GM19328 (cell line): ENCODE measurements around the gene SLC9A4.

Source experiments
- ATAC-seq: cut with Tn5 transposase; IDR thresholded peaks from one replicate; pipeline ENCODE4 v1.9.1; 2021; ENCODE audit warnings: mild to moderate bottlenecking, moderate library complexity; ENCODE audit not compliant: unreplicated experiment

SLC9A4 gene, protein sequence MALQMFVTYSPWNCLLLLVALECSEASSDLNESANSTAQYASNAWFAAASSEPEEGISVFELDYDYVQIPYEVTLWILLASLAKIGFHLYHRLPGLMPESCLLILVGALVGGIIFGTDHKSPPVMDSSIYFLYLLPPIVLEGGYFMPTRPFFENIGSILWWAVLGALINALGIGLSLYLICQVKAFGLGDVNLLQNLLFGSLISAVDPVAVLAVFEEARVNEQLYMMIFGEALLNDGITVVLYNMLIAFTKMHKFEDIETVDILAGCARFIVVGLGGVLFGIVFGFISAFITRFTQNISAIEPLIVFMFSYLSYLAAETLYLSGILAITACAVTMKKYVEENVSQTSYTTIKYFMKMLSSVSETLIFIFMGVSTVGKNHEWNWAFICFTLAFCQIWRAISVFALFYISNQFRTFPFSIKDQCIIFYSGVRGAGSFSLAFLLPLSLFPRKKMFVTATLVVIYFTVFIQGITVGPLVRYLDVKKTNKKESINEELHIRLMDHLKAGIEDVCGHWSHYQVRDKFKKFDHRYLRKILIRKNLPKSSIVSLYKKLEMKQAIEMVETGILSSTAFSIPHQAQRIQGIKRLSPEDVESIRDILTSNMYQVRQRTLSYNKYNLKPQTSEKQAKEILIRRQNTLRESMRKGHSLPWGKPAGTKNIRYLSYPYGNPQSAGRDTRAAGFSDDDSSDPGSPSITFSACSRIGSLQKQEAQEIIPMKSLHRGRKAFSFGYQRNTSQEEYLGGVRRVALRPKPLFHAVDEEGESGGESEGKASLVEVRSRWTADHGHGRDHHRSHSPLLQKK

DNA sequence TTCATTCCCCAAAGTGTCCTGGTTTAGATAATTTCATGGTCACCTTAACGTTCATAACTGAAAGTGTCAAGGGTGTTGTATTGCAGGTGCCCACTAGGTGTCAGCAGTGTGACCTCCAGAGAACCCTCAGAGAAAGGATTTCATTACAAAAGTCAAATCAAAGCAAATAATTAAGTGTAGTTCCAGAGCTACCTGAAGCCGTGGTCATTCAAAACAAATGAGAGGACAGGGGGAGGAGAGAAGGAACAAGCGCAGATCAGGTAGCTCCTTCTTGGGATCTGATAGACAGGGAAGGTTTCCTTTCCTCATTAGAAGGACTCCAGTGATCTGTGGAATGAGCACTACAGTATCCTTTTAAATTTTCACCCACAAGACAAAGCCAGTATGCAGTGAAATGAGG, at the start of gene SLC9A4:
Gene SLC9A4, plus strand, starts transcription at position 207 of the 400 bp plus-strand sequence. CDS start 534 bp downstream, outside the sequence.
- ATAC-seq: peak; percentile 53

DNA sequence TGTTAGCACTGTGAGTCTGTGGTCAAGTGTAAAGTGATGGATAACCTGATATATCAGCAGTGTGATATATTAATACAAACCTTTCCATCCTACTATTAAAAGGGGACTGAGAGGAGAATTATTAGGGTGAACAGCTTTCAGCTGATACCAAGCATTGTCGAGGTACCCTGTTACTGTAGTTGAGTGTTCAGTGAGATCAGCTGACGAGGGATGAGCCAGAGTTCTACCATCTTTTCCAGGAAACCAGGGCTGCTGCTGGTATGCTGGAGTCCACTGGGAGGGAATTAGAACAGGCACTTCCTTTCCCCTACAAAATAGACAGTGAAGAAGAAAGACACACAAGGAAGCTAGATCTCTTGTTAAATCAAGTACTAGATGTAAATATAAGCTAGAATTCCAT, 49.7 kb upstream of the SLC9A4 start:
- no peak for ATAC-seq

DNA sequence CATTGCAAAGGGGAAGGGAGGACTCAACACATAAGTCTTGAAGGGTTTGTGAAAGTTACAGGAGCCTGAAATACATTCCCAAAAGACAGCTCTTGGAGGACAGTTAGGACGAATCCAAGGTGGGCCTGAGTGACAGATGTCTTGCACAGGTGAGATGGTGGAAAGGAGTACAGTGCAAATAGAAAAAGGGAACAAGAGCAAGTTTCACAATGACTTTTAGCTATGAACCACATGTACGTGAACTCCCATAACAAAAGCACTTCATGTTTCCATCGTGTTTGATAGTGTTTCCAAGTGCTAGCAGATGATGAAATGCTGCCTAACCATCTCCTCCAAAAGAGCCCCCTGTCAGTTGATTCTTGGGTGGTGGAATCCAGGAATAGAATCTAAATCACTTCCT, 48.3 kb upstream of the SLC9A4 start:
- ATAC-seq: peak; percentile 95

DNA sequence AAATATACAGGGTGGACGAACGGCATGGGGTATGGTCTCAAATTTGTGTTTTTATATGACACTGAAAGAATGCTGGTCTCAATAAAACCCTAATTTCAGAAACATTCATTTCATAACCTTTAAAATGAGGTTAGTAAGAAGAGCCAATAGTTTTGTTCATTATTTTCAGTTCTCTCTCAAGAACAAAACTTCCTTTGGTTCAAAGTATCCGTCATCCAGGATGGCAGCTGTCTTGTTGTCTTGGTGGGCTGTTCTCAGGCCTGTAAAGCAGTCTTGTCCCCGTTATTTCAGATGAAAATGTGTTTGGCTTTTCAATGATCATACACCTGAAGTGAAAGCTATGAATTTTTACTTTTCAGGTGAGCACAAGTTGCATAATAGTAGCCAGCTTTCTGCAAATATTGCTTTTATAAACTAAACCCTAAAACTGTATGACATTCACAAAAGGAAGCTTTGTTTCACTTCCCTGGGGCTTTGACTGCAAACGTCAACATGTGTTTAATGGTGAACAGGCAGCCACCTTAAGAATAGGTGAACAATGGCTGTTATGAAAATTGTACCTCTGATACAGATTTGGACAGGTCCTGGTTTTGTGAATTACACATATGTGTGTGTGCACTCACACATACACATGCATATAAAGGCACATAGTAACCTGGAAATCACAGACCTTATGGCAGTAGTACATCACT, 47.4 kb upstream of the SLC9A4 start:
- no peak for ATAC-seq

DNA sequence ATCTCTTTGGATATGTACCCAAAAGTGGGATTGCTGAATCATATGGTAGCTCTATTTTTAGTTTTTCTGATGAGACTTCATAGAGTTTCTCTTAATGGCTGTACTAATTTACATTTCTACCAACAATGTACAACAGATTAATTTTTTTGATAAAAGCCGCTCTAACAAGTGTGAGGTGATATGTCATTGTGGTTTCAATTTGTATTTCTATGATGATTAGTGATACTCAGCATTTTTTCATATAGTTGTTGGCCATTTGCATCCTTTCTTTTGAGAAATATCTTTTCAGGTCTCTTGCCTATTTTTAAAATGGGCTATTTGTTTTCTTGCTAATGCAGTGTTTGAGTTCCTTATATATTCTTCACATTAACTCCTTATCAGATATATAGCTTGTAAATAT, 45.8 kb upstream of the SLC9A4 start:
- no peak for ATAC-seq

DNA sequence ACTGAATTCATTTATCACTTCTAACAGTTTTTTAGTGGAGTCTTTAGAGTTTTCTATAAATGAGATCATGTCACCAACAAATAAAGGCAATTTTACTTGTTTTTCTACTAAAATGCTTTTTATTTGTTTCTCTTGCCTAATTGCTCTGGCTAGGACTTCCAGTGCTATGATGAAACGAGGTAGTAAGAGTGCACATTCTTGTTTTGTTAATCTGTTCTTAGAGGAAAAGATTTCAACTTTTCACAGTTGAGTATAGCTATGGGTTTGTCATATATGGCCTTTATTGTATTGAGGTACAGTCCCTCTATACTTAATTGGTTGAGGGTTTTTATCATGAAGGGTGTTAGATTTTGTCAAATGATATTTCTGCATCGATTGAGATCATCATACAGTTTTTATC, 44.5 kb upstream of the SLC9A4 start:
- no peak for ATAC-seq

DNA sequence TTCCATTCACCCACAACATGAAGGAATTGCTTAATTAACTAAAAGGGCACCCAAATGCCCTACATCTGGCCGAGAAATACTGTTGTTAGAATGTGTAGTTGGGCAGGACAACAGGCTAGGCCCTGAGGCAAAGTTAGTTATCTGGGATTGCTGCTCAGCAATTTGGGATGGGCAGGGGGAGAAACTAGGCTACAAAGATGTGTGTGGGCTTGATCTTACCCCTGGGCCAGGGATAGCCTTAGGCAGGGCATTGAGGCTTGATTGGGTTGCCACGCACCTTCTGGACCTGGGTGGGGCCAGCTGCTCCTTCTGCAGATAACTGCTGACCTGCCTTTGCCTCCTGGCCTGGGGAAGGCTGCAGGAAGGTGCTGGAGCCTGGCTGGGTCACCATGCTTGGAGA, 40.6 kb upstream of the SLC9A4 start:
- ATAC-seq: no peak

DNA sequence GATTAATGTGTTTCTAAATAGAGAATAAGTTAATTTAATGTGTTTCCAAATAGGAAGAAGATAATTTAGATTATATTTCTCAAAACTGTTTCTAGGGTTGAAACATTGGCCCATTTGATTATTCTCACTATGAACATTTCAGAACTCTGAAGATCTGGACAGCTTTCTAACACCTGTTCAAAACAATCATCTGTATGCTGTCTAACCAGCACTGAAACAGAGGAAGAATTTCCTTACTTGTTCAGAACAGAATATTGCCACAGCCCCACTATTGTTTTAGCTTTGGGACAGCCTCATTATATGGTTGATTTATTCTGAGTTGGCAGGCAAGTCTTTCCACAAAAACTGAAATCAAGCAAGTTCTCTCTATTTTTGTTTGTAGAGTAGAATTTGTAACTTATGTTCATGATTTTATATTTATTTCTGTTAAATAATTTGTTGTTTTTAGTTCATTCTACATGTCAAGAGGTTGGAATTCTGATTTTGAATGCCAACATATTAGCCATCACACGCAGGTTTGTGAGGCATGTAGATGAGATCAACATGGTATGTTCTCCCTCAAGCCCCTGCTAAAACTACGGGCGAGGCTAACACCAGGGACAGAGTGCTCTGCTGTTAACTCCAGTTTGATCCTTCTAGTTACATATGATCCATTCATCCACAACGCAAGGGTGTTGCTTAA, 38.9 kb upstream of the SLC9A4 start:
- ATAC-seq: no peak

DNA sequence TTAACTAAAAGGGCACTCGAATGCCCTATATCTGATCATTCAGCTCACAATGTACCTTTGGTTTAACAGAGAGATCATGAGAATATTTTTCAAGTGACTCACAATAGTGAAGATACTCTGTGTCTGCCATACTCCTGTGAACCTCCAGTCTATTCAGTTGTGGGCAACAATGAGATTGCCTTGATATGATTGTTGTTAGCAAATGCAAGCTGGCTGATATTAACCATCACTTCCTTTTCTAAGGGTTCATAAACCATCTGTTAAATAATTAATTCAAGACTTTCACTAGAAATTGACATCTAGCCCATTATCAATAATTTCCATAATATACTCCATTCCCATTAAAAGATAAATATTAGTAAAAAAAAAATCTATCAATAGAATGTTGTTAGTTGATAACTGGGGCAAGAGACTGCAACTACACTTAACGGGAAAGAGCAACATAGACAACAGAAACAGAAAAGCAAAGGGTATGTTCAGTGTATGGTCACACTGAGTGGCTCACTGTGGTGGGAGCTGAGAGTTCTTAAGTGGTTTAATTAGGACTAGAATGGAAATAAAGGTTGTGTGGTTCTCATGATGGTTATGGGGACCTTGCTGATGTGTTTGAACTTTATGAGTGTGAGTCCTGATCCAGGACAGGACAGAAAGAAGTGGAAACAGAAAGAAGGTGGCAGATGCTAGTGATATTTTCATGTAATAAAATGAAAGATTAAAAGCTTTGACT, 38.2 kb upstream of the SLC9A4 start:
- ATAC-seq: no peak

DNA sequence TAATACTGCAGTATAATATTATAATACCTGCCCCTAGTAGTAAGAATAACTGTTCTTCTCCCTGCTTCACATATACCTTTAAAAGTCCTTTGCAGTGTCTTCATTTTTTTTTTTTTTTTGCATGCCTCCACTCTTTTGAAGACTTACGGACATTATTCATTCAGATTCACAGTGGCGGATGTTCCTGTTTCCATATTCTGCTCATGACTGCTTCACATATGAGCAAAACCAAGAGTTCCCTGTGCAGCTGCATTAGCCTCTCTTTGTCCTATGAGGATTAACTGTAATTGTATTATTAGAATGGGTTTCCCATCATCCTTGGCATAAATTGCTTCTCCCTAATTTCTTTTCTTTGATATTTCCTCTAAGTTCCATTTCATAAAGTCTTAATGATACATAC, 37.3 kb upstream of the SLC9A4 start:
- no peak for ATAC-seq

DNA sequence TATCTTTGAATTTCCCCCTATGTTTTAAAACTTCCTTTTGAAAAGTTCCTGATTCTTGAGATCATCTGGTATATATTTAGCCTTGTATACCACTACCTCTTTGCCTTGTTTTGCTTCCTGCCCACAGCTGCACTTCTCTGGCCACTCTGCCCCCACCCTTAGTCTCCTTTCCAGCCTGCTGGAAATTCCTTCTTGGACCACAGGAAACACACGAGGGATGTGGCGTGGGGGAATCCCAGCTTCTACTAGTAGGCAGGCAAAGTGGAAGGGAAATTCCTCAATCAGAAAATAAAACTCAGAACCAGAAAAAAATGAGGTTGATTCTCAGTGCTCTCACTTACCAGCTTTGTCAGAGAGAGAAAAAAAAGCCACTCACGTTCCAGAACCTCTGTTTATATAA, 36.7 kb upstream of the SLC9A4 start:
- no peak for ATAC-seq

DNA sequence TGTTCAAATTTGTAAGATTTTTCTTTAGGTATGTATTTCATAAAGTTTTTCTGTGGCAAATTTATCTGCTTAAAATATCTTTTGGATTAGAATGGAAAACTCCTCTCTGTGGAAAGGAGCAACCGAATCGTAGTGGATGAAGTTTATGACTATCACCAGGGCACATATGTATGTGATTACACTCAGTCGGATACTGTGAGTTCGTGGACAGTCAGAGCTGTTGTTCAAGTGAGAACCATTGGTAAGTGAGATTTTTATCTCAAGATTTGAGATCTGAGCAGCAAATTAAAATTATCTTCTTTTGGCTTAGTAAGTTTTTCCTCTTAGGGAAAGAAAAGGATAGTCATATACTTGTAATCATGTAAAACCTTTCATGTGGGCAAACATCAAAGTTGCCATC, 35.9 kb upstream of the SLC9A4 start:
- no peak for ATAC-seq

DNA sequence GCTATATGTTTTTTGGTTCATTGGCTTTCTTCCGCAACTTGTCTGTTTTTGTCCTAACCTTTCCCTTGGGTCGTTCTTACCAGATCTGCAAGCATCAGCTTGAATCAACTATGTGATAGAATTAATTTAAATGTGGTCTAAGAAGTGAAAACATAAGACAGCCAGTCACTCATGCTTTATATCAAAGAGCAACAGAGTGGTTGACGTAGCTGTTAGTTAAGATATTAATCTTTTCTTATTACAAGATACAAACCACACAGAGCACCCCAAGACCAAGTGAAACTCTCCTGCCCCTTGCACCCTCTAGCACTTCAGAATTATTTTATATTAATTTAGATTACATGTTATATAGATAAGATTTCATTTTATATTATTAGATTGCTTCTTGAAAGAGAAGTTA, 34.9 kb upstream of the SLC9A4 start:
- no peak for ATAC-seq

DNA sequence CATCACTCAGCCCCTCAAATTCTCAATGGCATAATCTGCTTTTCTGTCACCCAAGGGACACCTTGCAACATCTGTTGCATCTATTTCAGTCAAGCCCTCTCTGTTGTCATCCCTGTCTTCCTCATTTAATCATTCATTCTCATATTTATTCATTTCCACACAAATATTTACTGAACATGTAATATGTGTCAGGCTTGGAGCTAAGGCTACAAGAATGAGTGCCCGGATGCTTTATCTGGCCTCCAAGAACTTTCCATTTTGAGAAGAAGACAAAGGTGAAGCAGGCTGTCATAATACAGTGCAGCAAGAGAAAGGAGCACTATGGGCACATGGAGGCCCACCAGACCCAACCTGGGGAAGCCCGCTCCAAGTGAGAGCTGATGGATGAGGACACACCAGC, 34.4 kb upstream of the SLC9A4 start:
- ATAC-seq: no peak

DNA sequence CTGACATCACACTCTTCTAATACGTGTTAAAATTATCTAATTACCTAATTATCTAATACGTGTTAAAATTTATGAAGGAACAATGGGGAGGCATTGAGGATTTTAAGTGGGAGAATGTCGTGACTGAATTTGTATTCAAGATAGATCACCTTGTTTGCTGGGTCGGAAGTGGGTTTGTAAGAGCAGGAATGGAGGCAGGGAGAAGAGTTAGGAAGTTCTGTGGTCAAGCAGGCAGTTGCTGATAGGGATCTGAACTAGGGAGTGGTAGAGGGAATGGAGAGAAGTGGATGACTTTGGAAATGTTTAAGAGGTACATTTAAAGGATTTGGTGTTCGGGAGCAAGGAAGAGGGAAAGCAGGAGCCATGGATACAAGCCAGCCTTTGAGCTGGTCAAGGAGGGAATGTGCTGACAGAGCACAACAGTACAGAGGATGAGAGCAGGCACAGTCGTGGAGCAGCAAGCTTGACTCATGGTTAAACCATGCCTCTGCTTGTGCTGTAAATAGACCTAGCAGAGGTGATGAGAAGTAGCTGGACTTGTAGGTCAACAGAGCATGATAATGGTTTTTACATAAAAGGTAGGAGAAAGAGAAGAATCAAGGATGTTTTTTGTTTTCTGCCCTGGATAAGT, 33.8 kb upstream of the SLC9A4 start:
- no peak for ATAC-seq

DNA sequence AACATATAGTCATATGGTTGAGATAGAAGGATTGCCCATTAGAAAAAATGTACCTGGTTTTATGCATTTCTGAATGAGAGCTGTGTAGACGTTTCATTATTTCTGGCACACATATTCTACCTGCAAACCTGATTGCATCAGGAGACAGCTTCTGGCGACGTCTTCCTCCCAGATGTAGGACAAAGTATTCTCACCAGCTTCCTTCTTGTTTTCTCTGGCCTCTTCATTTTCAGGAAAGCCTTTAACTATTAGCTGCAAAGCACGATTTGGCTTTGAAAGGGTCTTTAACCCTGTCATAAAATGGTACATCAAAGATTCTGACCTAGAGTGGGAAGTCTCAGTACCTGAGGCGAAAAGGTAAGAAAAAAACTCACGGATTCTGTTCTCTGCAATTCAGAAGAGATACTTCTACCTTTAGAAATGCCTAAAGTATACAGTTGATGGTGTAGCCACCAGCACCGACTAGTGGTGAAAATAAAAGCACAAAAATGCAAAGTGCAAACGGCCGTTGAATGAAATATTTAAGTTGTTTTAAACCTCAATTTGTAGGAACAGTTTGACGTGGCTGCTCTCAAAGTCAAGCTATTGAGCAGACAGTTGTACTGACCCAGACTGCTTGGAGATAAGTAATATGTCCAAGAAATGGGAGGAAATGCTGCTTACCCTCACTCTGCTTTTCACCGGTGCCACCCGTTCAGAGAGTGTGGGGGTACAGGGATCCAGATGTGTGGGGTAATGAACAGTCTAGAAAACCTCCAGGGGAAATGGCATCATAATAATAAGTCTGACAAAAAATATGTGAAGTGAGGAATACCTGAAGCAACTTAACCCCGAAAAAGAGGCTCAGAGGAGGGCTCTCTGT, 29.8 kb upstream of the SLC9A4 start:
- ATAC-seq: no peak

DNA sequence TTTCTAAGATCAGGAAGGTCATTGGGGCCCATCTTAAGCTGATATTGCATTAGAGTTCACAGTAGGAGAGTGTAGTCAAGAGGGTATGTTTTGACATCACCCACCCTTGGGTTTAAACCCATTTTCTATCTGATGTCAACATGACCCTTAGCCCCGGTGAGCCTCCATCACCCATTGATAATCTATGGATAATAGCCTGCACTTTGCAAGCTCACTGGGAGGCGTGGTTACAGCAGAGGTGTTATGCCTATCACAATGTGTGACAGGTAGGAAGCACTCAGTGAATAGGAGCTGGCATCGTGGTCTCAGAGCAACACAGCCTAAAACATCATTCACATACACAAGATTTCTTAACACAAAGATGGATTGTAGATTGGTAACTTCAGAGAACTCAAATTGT, 28.8 kb upstream of the SLC9A4 start:
- no peak for ATAC-seq

DNA sequence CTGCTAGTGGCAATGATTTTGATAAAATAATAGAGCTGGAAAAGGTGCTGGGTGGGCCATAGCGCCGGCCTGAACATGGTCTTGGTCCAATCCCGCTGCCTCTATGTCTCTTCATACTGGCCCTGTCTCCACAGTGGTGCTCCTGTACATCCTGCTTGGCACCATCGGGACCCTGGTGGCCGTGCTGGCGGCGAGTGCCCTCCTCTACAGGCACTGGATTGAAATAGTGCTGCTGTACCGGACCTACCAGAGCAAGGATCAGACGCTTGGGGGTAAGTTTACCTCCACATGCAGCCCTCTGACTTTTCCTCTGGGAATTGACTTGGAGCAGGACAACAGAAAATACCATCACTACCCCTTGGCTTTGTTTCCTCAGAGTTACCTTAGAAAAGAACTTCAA, 26.1 kb upstream of the SLC9A4 start:
- no peak for ATAC-seq

DNA sequence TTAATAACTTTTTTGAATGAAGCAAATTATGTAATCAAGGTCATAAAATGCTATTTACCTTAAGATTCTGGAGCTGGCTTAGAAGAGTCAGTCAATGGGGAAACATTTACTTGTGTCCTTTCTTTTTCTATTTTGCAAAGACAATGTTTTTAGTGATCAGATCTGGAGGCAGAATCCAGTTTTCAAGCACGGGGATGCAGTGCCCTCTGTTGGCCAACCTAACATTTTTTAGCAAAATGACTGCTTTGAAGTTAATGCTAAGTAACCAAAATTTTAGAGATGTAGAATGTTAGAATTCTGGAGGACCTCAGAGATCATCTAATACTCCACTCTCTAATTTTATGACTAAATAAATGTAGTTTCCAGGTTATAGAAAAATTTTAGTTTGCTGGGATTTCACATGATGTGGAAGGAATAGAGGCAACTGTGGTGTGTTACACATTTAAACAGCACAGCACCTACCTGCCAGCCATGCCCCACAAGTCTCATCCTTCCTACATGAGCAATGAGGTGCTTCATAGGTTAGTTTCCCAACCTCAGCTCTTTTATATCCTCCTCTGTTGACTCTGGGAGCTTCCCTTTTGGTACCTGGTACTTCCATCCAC, 23.6 kb upstream of the SLC9A4 start:
- ATAC-seq: no peak
